ENCODE data around the gene GTF3C4.

Gene GTF3C4

GRCh38 chr9:132647355-132647754, 22.9 kb upstream of the GTF3C4 start:
- DNase-seq (ENCODE audit: low read depth in 4 of 4, low spot score in 1 of 4) = no peak

DNA sequence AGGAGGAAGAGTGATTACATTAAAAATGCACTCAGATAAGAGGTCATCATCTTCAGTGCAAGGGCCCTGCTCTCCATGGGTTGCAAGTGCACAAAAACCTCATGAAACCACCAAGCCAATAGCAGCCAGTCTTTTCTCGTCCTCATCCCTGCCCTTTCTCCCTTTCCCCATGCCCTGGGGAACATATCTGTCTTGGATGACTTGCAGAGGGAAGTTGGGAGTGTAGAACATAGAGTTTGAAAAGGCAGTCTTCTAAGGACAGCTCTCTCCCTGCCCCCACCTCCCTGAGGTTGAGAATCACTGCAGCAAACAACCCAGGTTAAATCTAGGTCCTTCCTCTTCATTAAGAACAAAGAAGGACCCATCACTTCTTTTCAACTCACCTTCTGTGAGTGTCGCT, 22.5 kb upstream of the GTF3C4 start:
- DNase-seq (ENCODE audit: low read depth in 4 of 4, low spot score in 1 of 4) = no peak

GRCh38 chr9:132648283-132648682, 22.0 kb upstream of the GTF3C4 start:
- DNase-seq (ENCODE audit: low read depth in 4 of 4, low spot score in 1 of 4) = no peak

GRCh38 chr9:132648685-132649084, 21.6 kb upstream of the GTF3C4 start:
- DNase-seq (ENCODE audit: low read depth in 4 of 4, low spot score in 1 of 4) = no peak

- no peak for DNase-seq (ENCODE audit: low read depth in 4 of 4, low spot score in 1 of 4)
Observed at GRCh38 chr9:132651259-132651658, 19.0 kb upstream of the GTF3C4 start.

- DNase-seq (ENCODE audit: low read depth in 4 of 4, low spot score in 1 of 4) = no peak
Observed at GRCh38 chr9:132656299-132656698, 14.0 kb upstream of the GTF3C4 start.

- DNase-seq (ENCODE audit: low read depth in 4 of 4, low spot score in 1 of 4) = no peak
Observed at GRCh38 chr9:132662152-132662945, 7.9 kb upstream of the GTF3C4 start.

GRCh38 chr9:132663117-132663516, 7.1 kb upstream of the GTF3C4 start:
- DNase-seq (ENCODE audit: low read depth in 4 of 4, low spot score in 1 of 4) = no peak

DNA sequence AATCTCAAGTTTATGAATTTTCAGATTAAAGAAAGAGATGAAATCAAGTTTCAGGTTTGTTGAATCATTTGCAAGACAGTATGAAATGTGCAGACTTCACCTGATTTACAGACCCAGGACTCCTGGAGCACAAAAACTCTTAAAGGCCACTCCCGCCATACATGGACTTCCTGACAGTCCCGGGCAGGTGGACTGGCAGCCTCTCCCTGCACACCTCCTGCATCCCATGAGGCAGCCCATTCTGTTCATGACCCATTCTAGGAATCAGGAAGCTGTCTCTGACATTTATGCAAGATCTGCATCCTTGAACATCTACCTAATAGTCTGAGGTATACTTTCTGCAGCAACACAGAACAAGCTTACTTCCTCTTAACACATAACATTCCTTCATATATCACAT, 6.4 kb upstream of the GTF3C4 start:
- no peak for DNase-seq (ENCODE audit: low read depth in 4 of 4, low spot score in 1 of 4)

- DNase-seq (ENCODE audit: low read depth in 4 of 4, low spot score in 1 of 4) = no peak
Observed at GRCh38 chr9:132669319-132669697, 956 bp upstream of the GTF3C4 start.

DNA sequence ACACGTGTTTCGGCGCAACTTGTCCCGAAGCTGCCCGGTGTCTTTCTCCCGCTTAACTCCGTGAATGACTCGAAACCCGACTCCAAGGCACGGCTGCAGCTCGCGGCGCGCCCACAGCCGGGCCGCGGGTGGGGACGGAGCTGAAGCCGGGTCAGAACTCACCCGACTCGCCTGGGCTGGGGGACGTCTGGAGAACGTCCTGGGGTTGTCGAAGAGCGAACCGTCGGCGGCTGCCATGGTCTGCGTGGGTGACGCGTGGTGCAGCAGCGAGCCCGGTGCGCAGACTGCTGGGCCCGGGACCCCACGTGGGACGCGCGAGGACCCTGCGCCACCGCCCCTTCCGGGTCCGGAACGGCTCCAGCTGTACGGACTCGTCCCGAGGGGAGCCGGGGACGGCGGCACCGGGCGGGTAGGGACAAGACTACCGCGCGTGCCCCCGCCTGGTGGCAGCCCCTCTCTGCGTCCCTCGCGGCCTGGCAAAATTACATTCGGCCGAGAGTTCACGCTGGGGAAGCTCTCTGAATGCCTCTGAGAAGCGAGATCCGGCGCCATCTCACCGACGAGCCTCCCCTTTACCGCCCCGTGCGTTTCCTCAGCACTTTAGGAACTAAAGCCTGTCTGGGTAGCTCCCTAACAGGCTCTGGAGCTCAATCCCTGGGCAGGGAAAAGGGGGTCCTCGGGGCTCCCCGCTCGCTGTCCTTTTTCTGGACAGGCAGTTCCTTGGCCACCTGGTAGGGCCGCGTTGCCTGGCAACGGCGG, 387 bp upstream of the GTF3C4 start, which contains the start of gene DDX31:
DDX31 (minus strand) TSS at position 286 of the 759 bp plus-strand sequence; CDS start at position 237, 49 bp downstream.
- peak; percentile 71 to 84 (median 82) for DNase-seq (ENCODE audit: low read depth in 4 of 4, low spot score in 1 of 4)

GRCh38 chr9:132671620-132672412, 1.6 kb downstream of the GTF3C4 start:
- DNase-seq (ENCODE audit: low read depth in 4 of 4, low spot score in 1 of 4) = no peak

GRCh38 chr9:132672413-132672690, 2.1 kb downstream of the GTF3C4 start:
- DNase-seq (ENCODE audit: low read depth in 4 of 4, low spot score in 1 of 4) = no peak

DNA sequence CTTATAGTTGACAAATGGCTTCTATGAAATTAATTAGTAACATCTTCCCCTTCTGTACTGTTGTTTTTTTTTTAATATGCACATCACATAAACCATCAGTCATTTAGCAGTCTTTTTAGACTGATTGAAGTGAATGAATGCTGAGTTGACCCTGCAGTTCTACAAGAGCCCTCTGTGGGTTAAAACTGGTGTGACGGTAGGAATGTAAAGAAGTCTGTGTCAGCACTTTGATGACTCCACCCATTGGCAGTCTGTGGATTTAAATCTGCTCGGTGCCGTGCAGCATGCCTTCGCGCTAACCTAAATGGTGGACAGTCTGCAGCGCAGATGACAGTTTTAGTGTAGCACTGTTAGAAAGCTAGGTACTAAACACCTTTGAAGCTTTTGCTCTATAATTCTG, 3.1 kb downstream of the GTF3C4 start:
- DNase-seq (ENCODE audit: low read depth in 4 of 4, low spot score in 1 of 4) = no peak

GRCh38 chr9:132674485-132674884, 4.2 kb downstream of the GTF3C4 start:
- DNase-seq (ENCODE audit: low read depth in 4 of 4, low spot score in 1 of 4) = no peak

- no peak for DNase-seq (ENCODE audit: low read depth in 4 of 4, low spot score in 1 of 4)
Observed at GRCh38 chr9:132677976-132678375, 7.7 kb downstream of the GTF3C4 start.

- no peak for DNase-seq (ENCODE audit: low read depth in 4 of 4, low spot score in 1 of 4)
Observed at GRCh38 chr9:132679946-132680625, 9.8 kb downstream of the GTF3C4 start.

DNA sequence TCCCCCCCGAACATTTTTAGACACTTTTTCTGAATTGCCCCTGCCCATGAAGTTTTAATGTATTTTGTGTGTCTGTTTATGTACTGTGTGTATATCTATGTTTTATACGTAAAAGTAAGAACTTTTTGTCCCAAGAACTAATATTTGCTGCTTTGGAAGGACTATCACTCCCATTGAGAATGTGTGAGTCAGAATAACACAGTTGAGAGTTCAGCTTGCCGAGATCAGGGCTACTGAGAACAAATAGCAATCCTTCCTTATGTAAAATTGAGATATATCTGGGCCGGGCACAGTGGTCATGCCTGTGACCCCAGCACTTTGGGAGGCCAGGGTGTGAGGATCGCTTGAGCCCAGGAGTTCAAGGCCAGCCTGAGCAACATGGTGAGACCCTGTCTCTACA, 11.3 kb downstream of the GTF3C4 start:
- no peak for DNase-seq (ENCODE audit: low read depth in 4 of 4, low spot score in 1 of 4)

DNA sequence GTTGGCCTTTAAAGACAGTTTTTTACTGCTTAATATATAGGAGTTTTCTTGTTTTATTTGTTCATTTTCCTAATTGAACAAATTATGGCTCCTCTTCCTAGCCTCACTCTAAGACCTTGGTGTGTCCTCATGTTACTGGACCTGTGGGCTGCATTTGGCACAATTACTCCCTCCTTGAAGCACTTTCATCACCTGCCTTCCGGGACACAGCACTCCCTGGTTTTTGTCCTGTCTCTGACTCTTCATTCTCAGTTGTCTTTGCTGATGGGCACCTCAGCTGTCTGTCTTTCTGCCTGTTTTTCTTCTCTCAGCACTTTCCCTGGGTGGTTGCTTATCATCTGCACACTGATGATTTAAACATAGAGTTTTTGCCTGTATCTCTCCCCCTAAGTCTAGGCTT, 13.6 kb downstream of the GTF3C4 start:
- DNase-seq (ENCODE audit: low read depth in 4 of 4, low spot score in 1 of 4) = no peak

GRCh38 chr9:132690696-132691095, 20.4 kb downstream of the GTF3C4 start:
- DNase-seq (ENCODE audit: low read depth in 4 of 4, low spot score in 1 of 4) = no peak

- DNase-seq (ENCODE audit: low read depth in 4 of 4, low spot score in 1 of 4) = no peak
Observed at GRCh38 chr9:132694144-132694543, 23.9 kb downstream of the GTF3C4 start.

Measured in stimulated activated CD4-positive, alpha-beta T cell treated with anti-CD3 and anti-CD28 coated beads, Interleukin-1b, Interleukin-23, amount 100 ng/mL, for 24 hours (primary cell).